HG02642 (cell line): Measurements from ENCODE around the gene CD68.
A peak's percentile ranks its signal among the peaks of the same experiment; 100 is the strongest.
"Not testable (repeated sequence)": the region's sequence is repeated elsewhere in the genome, so short reads cannot be mapped to it uniquely, and the experiment has no call there.

Experiments used
- ATAC-seq: cut with Tn5 transposase; IDR thresholded peaks from one replicate; pipeline ENCODE4 v1.9.1; 2021; ENCODE audit warnings: mild to moderate bottlenecking; ENCODE audit not compliant: unreplicated experiment, poor library complexity

CD68 gene

DNA sequence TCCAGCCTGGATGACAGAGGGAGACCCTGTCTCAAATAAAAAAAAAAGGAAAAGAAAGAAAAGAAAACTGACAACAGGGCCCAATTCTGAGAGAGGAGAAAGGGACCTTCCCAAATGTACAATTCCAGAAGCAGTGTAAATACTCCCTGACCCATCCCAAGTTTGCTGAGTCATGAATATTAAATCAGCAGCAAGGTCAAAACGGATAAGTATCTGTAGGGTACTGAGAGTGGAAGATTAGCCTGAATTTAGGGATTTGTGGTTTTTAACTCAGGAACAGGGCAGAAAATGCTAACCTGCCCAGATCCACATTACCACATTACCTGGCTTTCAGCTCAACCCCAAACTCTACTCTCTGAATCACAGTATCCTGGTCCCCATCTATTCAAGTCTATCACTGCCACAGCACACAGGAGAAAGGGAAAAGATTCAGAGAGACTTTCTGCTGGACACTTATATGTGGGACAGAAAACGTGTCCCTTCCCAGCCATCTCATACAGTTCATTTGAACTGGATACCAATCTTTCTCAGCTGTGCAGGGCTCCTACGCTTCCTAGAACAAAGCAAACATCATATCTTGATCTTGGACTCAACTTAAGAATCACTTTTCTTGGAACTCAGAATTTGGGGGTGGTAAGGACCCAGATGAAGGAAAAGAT lies 32.3 kb downstream of the CD68 start:
- ATAC-seq: no peak

DNA sequence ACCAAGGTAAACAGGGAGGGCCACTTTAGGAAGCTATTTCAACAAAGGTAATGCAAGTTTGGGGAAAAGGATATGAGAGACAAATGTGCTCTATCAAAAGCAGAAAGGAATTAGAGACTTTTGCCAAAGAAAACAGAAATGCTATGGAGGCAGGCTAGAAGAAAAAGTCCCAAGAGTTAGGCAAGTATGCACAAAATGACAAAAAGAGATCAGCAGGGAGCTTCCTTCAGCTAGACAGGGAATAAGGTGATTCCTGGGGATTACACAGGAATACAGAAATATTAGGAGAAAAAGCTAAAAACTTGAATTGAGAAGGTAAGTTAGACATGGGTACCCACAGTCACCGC lies 32.8 kb downstream of the CD68 start:
- ATAC-seq: no peak

DNA sequence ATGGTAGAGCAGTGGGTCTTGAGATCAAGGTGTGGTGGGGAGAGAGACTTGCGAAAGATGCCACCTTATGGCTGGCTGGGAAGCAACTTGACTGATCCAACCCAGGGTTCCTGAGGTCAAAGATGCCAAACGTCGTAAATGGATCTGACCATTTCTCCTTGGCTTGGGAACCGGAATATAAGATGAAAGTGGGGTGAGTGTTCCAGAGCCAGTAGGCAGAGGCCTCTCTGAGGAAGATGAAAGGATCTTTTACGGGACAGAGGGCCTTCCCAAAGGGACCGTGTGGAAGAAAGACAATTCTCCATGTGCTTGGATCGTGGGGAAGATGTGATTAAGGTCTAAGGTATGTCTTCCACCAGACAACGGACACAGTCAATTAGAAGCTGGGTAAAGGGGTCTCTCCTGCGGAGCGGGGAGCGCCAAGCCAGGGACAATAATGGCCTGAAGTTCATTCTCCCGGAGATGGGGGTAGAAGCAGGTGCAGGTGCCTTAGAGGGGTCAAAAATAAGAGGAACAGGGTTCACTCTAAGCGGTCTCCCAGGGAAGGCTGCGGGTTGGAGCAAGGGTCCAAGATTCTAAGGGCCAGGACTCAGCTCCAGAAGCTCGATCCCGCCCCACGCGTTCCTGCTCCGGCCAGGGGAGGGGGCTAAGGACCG lies 34.5 kb downstream of the CD68 start:
- ATAC-seq: no peak

DNA sequence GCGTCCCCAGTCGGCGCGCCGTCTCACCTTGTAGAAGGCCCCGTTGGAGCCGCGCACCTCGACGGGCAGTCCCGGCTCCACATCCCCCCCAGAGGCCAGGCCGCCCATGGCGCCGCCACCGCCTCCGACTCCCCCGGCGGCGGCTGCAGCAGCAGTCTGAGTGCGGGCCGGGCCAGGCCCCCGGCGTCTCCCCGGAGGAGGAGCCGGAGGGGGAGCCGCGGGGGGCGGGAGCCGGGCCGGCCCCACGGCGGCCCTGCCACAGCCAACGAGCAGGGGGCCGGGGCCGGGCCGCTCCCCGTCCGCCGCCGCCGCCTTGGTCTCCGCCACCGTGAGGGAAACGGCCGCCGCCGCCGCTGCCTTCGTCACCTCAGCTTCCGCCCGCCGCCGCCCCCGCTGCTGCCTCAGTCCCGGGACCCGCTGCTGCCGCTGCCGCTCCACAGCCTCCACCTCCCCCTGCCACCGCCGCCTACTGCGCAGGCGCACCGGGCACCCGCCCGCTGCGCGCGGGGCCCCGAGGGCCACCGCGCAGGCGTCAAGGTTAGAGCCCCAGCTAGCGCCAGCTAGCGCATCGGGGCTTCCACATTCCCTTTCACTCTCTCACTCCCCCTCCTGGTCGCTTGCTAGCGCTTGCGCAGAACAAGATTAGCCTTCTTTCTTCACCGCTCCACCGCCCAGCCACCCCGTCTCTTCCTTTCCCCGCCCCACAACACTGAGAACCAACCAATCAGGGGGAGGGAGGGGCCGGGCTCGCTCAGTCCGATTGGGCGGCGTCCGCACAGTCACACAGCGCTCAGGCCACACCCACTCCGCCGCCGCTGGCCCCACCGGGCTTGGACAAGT lies 35.2 kb downstream of the CD68 start, which contains the start of gene FXR2:
Gene FXR2 (minus strand): TSS at position 473 of the 840 bp plus-strand sequence. CDS start 365 bp downstream, at position 108.
- ATAC-seq: peak; percentile 88

DNA sequence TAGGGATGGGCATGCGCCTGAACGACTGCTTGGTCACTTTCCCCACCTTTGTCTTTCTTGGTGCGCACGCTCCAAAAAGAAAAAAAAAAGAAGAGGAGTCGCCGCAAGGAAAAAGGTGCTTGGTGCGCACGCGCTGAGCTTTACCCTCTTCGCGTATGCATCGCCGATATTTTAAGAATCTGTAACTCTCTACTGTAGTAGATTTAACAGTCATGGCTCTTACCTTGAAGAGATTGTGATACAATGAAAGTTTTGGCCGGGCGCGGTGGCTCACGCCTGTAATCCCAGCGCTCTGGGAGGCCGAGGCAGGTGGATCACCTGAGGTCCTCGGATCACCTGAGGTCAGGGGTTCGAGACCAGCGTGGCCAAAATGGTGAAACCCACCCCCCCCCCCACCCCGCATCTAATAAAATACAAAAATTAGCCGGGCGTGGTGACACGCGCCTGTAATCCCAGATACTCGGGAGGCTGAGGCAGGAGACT lies 35.9 kb downstream of the CD68 start:
- no peak for ATAC-seq

DNA sequence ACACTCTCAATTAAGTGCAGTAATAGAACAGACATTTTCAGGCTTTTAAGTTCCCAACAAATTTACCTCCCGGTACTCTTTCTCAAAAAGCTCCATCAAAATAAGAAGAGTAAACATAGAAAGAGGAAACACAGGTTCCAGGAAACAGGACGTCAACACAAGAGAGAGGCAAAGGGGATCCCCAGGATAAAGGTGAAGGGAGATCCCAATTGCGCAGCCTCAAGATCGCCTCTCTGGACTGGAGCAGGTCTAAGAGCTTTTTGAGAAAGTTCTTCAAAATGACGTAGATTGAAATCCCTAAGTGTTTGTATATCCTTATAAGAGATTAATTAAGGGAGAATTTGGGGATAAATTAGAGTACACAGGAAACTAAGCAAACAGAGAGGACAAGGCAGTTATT lies 39.2 kb downstream of the CD68 start:
- no peak for ATAC-seq

DNA sequence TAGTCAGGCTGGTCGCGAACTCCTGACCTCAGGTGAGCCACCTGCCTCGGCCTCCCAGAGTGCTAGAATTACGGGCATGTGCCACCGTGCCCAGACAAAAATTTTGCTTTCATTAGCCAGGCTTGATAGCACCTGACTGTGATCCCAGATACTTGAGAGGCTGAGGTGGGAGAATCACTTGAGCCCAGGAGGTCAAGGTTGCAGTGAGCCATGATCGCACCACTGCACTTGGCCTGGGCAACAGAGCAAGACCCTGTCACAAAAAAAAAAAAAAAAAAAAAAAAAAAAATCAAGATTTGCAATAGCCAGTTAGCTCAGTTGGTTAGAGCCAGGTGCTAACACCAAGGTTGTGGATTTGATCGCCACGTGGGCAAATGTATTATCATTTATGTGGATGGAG lies 41.4 kb downstream of the CD68 start:
- ATAC-seq: no peak

DNA sequence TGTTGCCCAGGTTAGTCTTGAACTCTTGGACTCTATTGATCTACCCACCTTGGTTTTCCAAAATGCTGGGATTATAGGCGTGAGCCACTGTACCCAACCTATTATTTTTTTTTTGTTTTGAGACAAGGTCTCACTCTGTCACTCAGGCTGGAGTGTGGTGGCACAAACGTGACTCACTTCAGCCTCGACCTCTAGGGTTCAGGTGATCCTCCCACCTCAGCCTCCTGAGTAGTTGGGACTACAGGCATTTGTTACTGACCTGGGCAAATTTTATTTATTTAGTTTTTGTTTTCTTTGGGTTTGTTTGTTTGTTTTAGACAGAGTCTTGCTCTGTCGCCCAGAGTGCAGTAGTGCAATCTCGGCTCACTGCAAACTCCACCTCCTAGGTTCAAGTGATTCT lies 44.2 kb downstream of the CD68 start:
- no peak for ATAC-seq

DNA sequence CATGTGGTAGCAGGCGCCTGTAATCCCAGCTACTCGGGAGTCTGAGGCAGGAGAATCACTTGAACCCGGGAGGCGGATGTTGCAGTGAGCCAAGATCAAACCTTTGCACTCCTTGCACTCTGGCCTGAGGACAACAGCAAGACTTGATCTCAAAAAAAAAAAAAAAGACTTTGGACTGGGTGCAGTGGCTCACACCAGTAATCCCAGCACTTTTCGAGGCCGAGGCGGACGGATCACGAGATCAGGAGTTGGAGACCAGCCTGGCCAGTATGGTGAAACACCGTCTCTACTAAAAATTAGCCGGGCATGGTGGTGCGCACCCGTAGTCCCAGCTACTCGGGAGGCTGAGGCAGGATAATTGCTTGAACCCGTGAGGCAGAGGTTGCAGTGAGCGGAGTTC lies 46.3 kb downstream of the CD68 start:
- ATAC-seq: not testable (repeated sequence)

DNA sequence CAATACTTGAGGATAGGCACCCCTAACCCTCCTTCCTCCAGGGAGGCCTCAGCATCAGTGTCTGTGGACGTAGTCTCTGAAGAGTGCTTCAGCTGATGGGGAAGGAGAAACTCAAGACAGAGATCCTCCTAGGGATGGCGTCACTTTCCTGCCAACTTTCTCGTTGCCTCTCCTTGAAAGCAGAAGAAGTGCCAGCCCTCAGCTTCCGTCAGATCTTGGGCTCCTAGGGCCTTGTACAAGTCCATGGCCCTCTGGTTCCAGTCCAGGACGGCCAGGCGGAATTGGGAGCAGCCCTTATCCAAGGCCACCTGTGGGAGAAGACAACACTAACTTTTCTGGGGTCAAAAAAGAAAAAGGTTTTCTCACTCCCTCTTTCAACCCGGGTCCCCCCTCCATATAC lies 46.9 kb downstream of the CD68 start:
- ATAC-seq: no peak

DNA sequence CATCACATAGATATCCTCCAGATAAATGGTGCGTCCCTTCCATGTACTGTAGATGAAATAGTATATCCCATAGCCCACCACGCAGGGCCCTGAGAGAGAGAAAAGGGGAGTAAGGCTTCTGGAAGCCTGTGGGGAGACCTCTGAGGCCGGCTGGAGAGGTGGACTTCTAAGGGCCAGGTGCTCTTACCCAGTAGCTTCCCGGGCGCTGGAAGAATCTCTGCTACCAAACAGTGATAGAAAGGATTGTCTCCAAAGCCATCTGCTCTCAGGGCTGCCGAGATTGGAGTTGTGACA lies 47.5 kb downstream of the CD68 start:
- ATAC-seq: no peak

DNA sequence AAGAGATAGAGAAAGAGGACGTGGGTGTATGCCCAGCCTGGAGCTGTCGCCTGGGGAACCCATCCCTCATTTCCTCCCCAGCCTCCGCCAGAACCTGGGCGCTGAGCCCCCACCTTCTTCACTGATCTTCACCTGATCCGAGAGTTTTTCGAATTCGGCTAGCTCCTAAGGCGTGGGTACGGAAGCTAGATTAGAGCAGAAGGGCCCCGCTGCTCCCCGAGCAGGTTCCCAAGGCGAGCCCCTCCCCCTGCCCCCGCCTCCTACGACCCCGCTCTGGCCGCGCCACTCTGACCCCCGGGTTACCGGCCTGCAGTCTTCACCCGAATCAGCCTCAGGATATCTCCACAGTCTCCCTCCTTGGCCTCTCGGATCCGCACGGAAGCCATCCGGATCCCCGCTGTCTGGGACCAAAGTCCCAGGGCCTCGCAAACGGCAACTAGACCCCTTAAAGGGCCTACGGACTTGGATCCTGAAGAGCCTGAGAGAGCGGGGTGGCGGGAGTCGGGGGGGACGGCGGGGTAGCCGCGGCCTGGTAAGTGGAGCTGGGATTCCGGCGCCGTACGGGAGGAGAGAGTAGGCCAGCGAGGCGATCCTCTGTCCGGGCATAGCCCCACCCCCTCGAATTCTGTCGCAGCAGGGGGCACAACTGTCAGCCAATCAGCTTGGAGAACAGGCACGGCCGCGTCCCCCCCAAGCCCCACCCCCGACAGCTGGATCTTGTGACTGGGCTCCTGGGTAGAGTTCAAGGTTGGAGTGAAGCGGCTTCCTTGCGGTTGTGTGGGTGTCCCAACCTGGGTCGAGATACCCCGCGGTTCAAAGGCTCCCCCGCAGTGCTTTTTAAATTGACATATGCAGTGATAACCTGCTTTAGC lies 48.0 kb downstream of the CD68 start, which contains the start of gene SAT2:
Gene SAT2 (minus strand): TSS at position 572 of the 872 bp plus-strand sequence. CDS start 186 bp downstream, at position 386.
- peak; percentile 93 for ATAC-seq

DNA sequence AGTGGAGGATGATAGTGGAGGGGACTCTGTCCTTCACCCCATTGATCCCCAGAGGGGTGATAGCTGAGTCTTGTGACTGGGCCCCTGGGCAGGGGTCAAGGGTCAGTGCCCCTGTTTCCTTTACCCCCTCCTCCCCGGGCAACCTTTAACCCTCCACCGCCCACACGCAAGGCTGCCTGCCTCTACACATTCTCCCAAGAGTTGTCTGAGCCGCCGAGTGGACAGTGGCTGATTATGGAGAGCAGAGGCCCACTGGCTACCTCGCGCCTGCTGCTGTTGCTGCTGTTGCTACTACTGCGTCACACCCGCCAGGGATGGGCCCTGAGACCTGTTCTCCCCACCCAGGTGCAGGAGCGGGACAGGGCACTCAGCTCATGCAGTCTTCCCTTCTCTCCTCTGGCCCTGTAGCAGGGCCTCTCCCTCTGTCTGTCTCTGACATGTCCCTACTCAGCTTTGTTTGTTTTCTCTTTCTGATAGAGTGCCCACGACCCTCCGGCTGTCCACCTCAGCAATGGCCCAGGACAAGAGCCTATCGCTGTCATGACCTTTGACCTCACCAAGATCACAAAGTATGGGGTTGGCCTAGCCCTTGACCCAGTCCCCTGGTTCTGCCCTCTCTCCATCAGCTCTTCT lies 50.6 kb downstream of the CD68 start, which contains the start of gene SHBG:
Gene SHBG (plus strand): TSS at position 197 of the 633 bp plus-strand sequence. CDS start 38 bp downstream, at position 235.
- no peak for ATAC-seq
